Mesenteric fat pad (tissue), 1 donor: ENCODE measurements around the gene OR1F1. TPM values are rescaled to one million over a fixed set of nuclear protein-coding genes. Genes with fewer than 3 reads are reported as not detected.
"Not testable (repeated sequence)": the region's sequence is repeated elsewhere in the genome, so short reads cannot be mapped to it uniquely, and the experiment has no call there.

Experiments used
- DNase-seq: peaks from one replicate; pipeline ENCODE4 v3.0.0-alpha.2; 2020; ENCODE audit warnings: low spot score
- total RNA-seq: library from RNA; stranded (reverse); fragmentation: NEBNext Ultra II Directional; extraction: Animal tissue kit (Norgen Biotek cat#: 25700); gene quantifications from one replicate; pipeline ENCODE4 v1.2.1, GENCODE V29; 2021
- donor health status: DM: yes; HTN: yes; CAD: no.

Gene OR1F1
- total RNA-seq, 1 donor from 2014 or later = not detected

DNA sequence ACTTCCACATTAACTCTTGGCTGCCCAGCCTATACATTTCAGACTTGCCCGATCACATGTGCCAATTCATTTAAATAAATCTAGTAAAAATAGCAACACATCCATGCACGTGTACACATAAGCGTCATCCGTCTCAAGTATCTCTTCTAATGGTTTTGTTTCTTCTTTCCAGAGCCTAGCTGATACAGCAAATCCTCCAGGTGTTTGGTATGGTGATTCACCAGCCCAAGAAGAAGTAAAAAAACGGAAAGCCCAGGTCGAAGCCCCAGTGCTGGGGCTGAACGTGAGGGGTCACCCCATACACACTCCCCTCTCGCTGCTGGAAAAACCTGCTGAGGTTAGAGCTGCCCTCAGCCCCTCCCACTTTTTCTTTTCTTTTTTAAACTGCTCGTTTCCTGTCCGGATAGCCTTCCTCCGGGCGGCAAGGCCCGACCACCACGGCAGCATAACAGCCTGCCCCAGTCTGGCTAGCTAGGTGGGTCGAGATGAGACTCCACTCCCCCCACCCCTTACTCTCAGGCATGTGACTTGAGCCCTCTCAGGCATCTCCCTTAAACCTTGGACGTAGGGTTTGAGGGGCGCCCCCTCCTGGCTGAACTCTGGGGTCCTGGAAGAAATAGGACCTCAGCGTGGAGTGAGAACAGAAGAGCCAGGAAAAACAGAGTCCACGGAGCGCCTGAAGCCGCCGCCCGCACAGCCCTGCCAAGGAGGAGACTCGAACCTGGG, 13.9 kb upstream of the OR1F1 start:
- no peak for DNase-seq

DNA sequence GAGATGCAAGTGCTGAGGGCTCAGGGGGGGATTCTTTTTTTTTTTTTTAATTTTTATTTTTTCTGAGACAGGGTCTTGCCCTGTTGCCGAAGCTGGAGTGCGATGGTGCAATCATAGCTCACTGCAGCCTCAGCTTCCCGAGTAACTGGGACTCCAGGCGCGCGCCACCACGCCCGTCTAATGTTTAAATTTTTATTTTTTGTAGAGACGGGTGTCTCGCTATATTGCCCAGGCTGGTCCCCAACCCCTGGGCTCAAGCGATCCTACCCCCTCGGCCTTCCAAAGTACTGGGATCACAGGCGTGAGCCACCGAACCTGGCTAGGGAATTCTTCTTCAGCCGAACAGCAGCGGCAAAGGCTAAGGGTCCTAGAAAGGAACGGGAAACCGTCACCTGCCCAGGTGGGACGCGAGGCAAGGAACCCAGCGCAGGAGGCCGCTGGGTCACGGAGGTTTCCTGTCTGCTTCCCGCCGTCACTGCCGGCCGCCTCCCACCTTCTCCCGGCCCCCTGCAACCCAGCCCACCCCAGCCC, 13.3 kb upstream of the OR1F1 start:
- no peak for DNase-seq

DNA sequence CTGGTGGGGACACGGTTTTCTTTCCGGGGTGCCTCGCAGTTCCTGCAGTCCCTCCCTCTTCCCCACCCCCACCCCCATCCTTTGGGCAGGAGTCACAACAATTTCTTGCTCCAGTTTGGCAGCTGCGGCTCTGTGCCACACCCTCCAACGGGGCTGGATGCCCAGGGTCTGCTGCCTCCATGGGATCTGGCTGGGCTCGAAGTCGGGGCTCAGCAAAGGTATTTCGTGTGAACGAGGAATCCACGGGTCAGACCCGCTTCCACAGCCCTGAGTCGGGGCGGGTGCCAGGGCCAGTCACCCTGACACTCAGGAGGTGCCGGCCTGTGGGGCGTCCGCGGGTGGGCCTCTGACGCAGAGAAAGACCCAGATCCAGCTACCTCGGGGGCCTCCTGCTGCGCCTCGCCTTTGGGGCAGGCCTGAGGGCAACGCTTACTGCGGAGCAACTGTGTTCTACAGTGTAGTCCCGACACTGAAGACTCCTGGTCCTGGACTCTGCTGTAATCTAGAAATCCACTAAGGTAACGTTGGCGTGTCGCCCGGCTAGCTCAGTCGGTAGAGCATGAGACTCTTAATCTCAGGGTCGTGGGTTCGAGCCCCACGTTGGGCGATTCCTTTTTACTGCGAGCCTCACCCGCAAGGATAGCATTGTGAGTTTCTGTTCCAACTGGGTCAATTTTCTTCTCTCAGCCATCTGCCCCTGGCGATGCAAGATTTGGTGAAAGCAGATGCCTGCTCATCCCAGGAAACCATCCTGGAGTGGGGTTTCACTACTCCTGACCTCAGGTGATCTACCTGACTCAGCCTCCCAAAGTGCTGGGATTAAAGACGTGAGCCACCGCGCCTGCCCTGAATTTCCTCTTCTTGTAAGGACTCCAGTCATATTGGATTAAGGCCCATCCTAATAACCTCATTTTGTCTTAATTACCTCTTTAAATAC, 12.6 kb upstream of the OR1F1 start:
- DNase-seq = no peak

DNA sequence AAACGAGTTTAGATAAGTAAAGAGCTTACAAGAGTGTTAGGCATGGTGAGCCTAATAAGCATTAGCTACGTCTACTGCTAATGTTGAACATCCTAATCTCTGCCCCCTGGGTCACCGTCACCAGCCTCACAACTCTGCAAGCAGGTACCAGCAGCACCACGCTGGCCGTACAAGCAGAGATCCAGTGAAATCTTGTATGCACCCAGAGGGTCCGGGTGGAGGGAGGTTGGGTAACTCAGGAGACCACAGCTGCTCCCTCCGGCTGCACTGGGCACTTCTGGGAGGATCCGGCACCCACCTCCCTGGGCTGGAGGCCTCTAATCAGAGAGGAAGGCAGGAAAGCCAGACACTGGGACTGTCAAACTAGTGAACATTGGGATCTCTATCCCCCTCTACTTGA, 8.4 kb upstream of the OR1F1 start:
- no peak for DNase-seq

DNA sequence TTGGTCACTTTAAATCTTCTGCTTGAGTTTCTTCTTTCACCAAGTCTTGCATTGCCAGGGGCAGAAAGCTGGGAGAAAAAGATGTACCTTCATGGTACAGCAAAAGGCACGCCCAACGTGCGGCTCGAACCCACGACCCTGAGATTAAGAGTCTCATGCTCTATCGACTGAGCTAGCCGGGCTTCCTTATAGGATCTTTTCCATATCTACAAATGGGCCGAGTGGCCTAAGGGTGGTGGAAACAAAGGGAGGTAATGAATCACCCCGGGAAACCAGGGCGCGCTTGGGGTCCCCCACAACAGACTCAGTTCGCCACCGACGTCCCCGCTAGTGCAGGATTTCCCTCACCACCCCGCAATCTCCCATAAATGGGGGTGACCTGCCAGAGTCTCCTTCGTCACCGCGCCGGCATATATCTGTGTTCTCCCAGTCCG, 7.5 kb upstream of the OR1F1 start:
- no peak for DNase-seq

DNA sequence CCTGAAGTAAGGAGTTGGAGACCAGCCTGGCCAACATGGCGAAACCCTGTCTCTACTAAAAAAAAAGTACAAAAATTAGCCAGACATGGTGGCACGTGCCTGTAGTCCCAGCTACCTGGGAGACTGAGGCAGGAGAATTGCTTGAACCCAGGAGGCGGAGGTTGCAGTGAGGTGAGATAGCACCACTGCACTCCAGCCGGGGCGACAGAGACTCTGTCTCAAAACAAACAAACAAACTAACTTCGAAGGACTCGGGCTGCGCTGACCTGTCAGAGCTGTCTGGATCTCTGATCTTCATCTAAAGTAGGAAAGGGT, 5.8 kb upstream of the OR1F1 start:
- not testable (repeated sequence) for DNase-seq

DNA sequence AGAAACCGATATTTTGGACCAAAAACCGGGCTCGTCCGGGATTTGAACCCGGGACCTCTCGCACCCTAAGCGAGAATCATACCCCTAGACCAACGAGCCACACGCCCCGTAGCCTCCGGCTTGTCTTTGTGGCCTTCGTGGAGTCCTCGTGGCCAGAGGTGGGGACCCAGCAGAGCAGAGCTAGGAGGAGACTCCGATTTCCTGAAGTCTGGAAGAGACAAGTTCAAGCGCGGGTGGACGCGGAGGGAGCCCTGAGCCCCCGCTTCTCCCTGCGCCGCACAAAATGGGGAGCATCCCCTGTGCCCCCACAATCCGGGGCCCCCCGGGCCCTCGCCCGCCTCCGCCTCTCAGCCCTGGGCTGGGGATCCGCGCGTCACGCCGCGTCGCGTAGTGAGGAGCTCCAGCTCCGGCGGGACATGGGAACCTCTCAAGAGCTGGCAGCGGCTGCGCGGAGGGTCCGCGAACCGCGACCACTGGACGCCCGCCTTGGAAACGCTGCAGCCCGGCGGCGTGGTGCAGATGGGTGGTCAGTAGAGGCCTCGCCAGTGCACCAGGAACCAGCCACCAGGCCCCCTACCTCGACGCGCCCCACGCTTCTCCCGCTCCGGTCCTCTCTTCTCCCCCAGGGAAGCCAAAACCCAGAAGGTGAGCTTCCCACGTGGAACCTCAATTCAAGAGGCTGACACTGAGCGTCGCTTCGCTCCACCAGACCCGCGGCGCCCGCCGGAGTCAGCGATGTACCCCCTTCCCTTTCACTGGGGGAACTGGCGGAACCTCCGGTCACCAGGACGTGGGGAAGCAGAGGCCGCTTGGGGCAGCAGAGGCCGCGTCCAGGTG, 5.2 kb upstream of the OR1F1 start:
- DNase-seq = no peak

DNA sequence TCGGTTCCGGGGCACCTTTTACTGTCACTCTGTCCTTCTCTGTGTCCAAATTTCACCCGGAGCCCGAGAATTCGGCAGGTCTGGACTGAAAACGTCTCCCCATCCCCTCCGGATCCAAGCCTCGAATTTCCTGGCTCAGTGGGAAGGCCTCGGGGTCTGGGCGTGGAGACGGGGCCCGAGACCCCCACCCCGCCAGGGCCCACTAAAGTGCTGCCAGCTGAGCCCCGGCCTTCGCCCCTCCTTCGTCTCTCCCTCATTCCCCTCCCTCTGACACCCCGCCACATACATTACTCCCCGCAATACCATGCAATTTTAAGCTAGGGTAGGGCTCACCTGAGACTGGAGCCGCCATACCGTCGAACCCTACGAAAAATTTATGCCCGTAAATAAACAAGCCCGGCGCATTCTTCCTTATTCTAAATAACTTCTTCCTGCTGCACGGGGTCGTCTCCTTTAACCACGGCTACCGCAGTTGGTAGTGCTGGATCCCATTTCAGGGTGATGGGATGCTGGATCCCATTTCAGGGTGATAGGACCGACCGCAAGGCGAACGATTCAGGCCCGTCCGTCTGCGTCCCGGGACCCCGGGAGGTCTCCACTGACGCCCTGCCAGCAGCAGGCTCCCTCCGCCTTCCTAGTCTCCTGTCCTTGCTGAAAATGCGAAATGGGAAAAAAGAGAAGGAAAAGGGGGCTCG, 4.4 kb upstream of the OR1F1 start:
- DNase-seq = no peak

DNA sequence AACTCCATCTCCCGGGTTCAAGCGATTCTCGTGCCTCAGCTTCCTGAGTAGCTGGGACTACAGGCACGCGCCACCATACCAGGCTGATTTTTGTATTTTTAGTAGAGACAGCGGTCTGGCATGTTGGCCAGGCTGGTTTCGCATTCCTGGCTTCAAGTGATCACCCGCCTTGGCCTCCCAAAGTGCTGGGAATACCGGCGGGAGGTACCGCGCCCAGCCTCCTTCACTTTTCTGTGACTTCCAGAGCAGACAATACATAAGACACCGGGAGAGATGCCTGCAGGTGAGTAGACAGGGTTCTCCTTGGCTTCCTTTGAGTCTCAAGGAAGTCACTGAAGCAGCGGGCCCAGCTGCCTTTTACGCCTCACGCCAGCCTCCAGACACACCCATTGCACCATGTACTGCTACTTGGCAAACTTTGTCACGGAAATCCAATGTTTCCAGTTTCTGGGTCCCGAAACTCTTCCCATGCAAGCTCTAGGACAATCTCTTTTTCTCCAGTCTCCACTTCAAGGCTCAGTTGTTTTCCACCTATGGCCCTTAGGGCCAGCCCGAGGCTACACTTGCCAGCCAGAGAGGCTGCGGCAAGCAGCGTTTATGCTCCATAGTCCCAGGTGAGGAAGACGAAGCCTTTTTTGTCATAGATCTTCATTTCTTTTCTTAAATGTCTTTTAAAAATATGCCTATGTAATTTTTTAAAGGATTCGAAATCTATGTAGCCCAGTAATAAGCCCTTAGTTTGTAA, 886 bp upstream of the OR1F1 start:
- DNase-seq = no peak

DNA sequence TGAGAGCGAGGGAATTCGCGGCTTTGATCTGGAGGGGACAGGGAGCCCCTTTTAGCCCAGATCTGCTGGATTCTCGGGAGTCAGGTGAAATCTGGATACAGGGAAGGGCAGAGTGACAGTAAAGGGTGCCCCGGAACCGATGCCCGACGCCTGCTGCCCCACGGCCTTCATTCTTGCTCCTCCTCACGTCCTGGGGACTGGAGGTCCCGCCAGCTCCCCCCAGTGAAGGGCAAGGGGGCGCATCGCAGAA, 596 bp downstream of the OR1F1 start:
- DNase-seq = no peak

DNA sequence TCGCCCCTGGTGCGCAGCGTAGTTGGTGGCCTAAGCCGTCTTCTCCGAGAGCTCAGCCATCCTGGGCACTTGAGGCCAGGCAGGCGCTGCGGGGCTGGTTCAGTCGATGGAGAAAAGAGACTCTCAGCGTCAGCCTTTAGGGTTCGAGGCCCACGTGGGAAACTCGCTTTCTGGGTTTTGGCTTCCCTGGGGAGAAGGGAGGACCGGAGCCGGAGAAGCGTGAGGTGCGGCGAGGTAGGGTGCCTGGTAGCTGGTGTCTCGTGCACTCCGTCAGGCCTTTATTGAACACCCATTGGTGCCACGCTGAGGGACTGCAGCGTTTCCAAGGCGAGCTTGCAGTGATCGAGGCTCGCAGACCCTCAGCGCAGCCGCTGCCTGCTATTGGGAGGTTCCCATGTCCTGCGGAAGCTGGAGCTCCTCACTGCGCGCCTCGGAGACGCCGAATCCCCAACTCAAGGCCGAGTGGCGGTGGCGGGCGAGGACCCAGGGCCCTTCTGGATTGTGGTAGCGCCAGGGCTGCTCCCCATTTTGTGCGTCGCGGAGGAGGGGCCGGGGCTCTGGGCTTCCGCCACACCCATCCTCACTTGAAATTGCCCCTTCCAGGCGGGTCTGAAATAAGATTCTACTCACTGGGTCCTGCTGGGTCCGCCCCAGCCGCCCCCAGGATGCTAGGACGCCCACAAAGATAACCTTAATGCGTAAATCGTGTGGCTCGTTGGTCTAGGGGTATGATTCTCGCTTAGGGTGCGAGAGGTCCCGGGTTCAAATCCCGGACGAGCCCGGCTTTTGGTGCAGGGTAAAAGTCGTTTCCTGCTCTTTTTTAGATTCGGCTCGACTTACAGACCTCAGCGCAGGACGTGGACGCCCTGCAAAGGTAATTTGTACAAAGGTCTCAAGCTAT, 1.2 kb downstream of the OR1F1 start:
- DNase-seq = no peak

DNA sequence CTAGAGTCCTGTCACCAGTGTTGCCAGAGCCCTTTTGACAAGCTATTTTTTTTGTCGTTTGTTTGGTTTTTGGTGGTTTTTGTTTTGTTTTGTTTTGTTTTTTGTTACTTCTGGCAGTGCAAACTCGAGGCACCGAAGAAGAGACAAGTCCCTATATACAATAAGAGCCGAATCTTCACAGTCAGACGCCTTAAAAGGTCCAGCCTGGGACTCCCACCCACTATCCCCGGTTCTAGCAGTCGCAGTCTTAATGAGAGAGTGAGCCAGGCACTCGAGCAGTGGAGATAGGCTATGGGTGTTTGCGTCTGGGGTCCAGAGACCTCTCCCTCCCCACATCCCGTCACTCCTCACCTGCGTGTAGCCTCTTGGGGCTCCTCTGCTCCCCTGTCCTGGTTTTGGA, 1.9 kb downstream of the OR1F1 start:
- DNase-seq = no peak

DNA sequence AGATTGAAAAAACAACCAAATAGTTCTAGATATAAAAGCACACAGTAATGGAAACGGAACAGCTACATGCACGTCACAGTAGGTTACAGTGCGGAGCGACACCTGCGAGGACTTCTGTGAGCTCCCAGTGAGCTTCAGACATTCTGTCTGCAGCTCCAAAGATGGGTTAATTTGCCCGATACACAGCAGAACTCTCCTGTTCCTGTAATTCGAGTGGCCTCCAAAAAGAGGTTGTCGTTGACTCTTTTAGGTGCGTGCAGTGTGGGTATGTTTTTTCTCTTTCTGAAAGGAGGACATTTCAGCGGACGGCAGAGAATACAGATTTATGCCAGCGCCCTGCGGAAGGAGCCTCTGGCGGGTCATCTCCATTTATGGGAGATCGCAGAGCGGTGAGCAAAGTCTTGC, 2.9 kb downstream of the OR1F1 start:
- DNase-seq = no peak

DNA sequence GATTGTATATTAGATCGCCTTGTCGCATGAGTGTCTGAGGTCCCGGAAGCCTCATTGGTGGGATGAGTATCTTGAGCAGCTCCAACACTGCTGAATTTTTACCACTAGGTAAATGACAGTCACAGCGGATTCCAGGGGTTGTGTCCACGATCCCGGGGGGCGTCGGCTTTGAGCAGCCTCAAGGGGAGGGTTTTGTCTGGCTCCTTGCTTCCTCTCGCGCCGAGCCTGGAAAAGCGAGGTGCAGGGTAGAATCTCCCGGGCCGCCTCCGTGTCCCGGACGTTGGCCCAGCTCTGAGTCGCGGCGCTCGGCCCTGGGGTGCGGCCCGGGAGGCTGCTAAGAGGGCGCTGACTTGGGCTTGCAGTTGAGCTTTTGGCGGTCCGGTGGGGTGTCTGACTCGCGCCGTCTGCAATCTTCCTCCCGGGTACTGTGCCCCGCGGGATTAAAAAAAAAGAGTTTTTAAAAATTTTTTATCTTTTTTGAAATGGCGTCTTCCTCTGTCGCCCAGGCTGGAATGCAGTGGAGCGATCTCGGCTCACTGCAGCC, 4.5 kb downstream of the OR1F1 start:
- DNase-seq = no peak

DNA sequence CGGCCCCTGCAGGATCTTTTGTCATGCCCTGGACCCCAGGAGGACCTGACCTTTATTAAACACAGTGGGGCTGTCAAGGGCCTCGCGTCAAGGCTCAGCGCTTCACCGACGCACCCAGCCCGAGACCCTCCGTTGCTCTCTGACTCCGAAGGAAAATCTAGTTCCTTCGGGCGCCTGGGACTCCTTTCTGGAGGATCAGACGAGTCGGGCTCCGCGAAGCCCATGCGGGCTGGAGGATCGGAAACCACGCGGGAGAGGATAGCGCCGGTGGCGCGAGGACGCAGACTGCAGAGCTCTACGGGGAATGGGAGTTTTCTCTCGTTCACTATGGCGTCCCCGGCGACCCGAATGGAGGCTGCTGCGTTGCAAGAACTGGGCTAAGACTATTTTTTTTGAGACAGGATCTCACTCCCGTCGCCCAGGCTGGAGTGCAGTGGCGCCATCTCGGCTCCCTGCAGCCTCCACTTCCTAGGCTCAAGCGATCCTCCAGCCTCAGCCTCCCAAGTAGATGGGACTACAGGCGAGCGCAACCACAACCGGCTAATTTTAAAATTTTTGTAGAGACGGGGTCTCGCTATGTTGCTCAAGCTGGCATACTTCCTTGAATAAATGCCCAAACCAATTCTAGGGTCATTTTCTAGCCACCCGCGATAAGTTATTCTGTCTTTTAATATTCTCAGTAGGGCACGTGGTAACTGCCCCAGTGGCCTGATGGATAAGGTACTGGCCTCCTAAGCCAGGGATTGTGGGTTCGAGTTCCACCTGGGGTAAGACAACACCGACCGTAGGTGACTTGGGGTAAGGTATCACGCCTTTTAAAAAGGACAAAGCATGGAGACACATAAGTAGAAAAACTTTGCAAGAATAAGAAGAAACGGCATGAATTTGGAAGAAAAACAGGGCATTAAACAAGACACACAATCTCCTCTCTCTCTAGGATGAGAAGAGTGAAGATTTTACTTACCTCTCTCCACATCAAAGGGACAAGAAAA, 5.5 kb downstream of the OR1F1 start:
- DNase-seq = no peak

DNA sequence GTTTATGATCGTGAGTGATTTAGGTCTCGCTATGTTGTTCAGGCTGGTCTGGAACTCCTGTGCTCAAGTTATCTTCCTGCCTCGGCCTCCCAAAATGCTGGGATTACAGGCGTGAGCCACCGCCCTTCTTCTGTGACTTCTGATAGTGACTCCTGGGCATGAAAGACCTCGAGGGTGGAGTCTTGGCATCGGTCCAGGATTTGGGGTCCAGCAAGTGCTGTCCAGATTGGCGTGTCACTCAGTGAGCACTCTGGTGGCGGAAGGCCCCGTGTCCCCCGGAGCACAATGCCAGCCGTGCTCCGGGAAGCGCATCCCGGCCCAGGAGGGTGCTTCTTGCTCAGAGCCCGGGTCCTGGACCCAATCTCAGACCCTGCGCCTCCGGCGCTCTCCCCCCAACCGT, 6.8 kb downstream of the OR1F1 start:
- DNase-seq = no peak

DNA sequence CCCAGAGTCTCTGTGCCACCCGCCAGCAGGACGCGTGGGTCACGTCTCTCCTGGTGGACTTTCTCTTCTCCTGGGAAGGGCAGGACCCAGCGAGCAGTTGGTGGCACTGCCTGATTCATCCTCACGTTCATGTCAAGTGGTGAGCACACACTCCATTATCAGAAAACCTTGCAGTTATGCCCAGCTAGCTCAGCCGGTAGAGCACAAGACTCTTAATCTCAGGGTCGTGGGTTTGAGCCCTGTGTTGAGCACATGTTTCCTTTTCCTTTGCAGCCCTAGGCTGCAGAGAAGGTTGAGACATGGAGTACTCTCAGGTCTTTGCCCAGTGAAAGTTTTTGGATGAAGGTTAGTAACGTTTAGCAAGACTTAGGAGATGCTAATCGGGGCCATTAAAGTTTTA, 8.0 kb downstream of the OR1F1 start:
- DNase-seq = no peak
